Measurements from ENCODE around the gene TBXAS1. TPM values are rescaled to one million over a fixed set of nuclear protein-coding genes. Genes with fewer than 3 reads are reported as not detected.
A peak's percentile ranks its signal among the peaks of the same experiment; 100 is the strongest.

TBXAS1 gene
- total and polyA plus RNA-seq, 5 donors from 2014 or later = 5.2 to 21.2 (median 11.3) TPM

- H3K36me3 Mint-ChIP-seq = no peaks in the 10 kb centered on the region
- H3K4me1 Mint-ChIP-seq = no peaks in the 10 kb centered on the region
- no peak overlapping the region for H3K27ac Mint-ChIP-seq
- H3K9me3 Mint-ChIP-seq = peaks cover 0 to 3% (median 0%) of the 10 kb centered on the region in 7 donors
- H3K27me3 Mint-ChIP-seq = peaks cover 10% of the 10 kb centered on the region
- ATAC-seq (ENCODE audit: low read depth in 2 of 2) (no peak), DNase-seq (no peak)
- Histone ChIP-seq H3K9me3 (ENCODE audit: control insufficient read depth in 2 of 2, low read length in 2 of 2) (no peaks in the 10 kb centered on the region), H3K4me1 (ENCODE audit: control insufficient read depth, insufficient read depth, low read length, poor library complexity, severe bottlenecking) (no peaks in the 10 kb centered on the region), H3K27ac (ENCODE audit: insufficient read depth, low read length, poor library complexity, severe bottlenecking) (no peak overlapping the region), H3K36me3 (ENCODE audit: control insufficient read depth, insufficient read depth, low read length) (no peaks in the 10 kb centered on the region), H3K4me3 (ENCODE audit: low read depth, low read length) (no peak overlapping the region), H3K27me3 (ENCODE audit: control insufficient read depth, insufficient read depth, low read length) (no peaks in the 10 kb centered on the region)
- H3K4me3 Mint-ChIP-seq = no peak overlapping the region
These were observed 56.4 kb downstream of the TBXAS1 start for GRCh38 chr7:139885511-139885910.

DNA sequence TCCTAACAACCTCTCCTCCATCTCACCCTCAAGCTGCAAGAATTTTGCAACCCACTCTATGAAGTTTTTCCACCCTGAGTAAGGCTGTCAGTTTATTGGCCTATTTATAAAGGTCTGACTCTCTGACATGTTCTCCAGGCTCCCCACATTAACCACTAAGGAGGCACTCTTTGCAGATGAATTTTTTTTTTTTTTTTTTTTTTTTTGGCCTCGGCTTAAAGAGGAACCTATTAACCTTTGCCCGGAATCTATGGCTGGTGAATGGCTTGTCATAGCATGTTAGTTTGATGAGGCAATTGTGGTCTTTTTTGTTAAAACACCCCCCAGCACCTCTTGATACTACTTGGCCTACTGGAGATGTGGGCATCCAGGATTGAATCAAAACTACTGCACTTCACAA is 57.1 kb downstream of the TBXAS1 start:
- H3K27me3 Mint-ChIP-seq = peaks cover 10% of the 10 kb centered on the region
- Histone ChIP-seq H3K27me3 (ENCODE audit: control insufficient read depth, insufficient read depth, low read length) (no peaks in the 10 kb centered on the region), H3K4me1 (ENCODE audit: control insufficient read depth, insufficient read depth, low read length, poor library complexity, severe bottlenecking) (no peaks in the 10 kb centered on the region), H3K36me3 (ENCODE audit: control insufficient read depth, insufficient read depth, low read length) (no peaks in the 10 kb centered on the region), H3K4me3 (ENCODE audit: low read depth, low read length) (no peak overlapping the region), H3K9me3 (ENCODE audit: control insufficient read depth in 2 of 2, low read length in 2 of 2) (no peaks in the 10 kb centered on the region), H3K27ac (ENCODE audit: insufficient read depth, low read length, poor library complexity, severe bottlenecking) (no peak overlapping the region)
- ATAC-seq (ENCODE audit: low read depth in 2 of 2) (no peak), DNase-seq (no peak)
- no peak overlapping the region for H3K4me3 Mint-ChIP-seq
- no peak overlapping the region for H3K27ac Mint-ChIP-seq
- no peaks in the 10 kb centered on the region for H3K4me1 Mint-ChIP-seq
- no peaks in the 10 kb centered on the region for H3K36me3 Mint-ChIP-seq
- peaks cover 0 to 3% (median 0%) of the 10 kb centered on the region in 7 donors for H3K9me3 Mint-ChIP-seq

GRCh38 chr7:139886899-139887298 is 57.8 kb downstream of the TBXAS1 start:
- no peaks in the 10 kb centered on the region for H3K36me3 ChIP-seq (ENCODE audit: control insufficient read depth, insufficient read depth, low read length)

GRCh38 chr7:139887992-139888481 is 59.0 kb downstream of the TBXAS1 start:
- no peak for DNase-seq
- no peaks in the 10 kb centered on the region for H3K4me1 Mint-ChIP-seq
- no peak overlapping the region for H3K4me3 ChIP-seq (ENCODE audit: low read depth, low read length)
- no peaks in the 10 kb centered on the region for H3K27me3 ChIP-seq (ENCODE audit: control insufficient read depth, insufficient read depth, low read length)
- H3K9me3 ChIP-seq (ENCODE audit: control insufficient read depth in 2 of 2, low read length in 2 of 2) = no peaks in the 10 kb centered on the region
- no peaks in the 10 kb centered on the region for H3K36me3 Mint-ChIP-seq
- no peaks in the 10 kb centered on the region for H3K27me3 Mint-ChIP-seq
- no peak overlapping the region for H3K4me3 Mint-ChIP-seq
- peaks cover 0 to 3% (median 0%) of the 10 kb centered on the region in 7 donors for H3K9me3 Mint-ChIP-seq
- ATAC-seq (ENCODE audit: low read depth in 2 of 2) = no peak
- H3K36me3 ChIP-seq (ENCODE audit: control insufficient read depth, insufficient read depth, low read length) = no peaks in the 10 kb centered on the region
- peak overlapping the region in 1 of 3 donors; percentile 82 for H3K27ac Mint-ChIP-seq
- no peaks in the 10 kb centered on the region for H3K4me1 ChIP-seq (ENCODE audit: control insufficient read depth, insufficient read depth, low read length, poor library complexity, severe bottlenecking)
- H3K27ac ChIP-seq (ENCODE audit: insufficient read depth, low read length, poor library complexity, severe bottlenecking) = no peak overlapping the region

More at GRCh38 chr7:139886899-139887298, 57.8 kb downstream of the TBXAS1 start:
- peaks cover 0 to 3% (median 0%) of the 10 kb centered on the region in 7 donors for H3K9me3 Mint-ChIP-seq
- H3K36me3 Mint-ChIP-seq = no peaks in the 10 kb centered on the region
- H3K9me3 ChIP-seq (ENCODE audit: control insufficient read depth in 2 of 2, low read length in 2 of 2) = no peaks in the 10 kb centered on the region
- no peaks in the 10 kb centered on the region for H3K4me1 Mint-ChIP-seq
- no peaks in the 10 kb centered on the region for H3K27me3 ChIP-seq (ENCODE audit: control insufficient read depth, insufficient read depth, low read length)
- no peak overlapping the region for H3K4me3 Mint-ChIP-seq
- DNase-seq (no peak), ATAC-seq (ENCODE audit: low read depth in 2 of 2) (no peak)
- no peak overlapping the region for H3K27ac ChIP-seq (ENCODE audit: insufficient read depth, low read length, poor library complexity, severe bottlenecking)
- H3K4me1 ChIP-seq (ENCODE audit: control insufficient read depth, insufficient read depth, low read length, poor library complexity, severe bottlenecking) = no peaks in the 10 kb centered on the region
- H3K27me3 Mint-ChIP-seq = peaks cover 6% of the 10 kb centered on the region
- no peak overlapping the region for H3K4me3 ChIP-seq (ENCODE audit: low read depth, low read length)
- no peak overlapping the region for H3K27ac Mint-ChIP-seq

- H3K36me3 Mint-ChIP-seq = no peaks in the 10 kb centered on the region
- H3K36me3 ChIP-seq (ENCODE audit: control insufficient read depth, insufficient read depth, low read length) = no peaks in the 10 kb centered on the region
These were observed 60.3 kb downstream of the TBXAS1 start for GRCh38 chr7:139889186-139889871.

GRCh38 chr7:139893461-139893860 is 64.4 kb downstream of the TBXAS1 start:
- Histone ChIP-seq H3K36me3 (ENCODE audit: control insufficient read depth, insufficient read depth, low read length) (no peaks in the 10 kb centered on the region), H3K27me3 (ENCODE audit: control insufficient read depth, insufficient read depth, low read length) (peaks cover 4% of the 10 kb centered on the region), H3K27ac (ENCODE audit: insufficient read depth, low read length, poor library complexity, severe bottlenecking) (no peak overlapping the region), H3K9me3 (ENCODE audit: control insufficient read depth in 2 of 2, low read length in 2 of 2) (no peaks in the 10 kb centered on the region), H3K4me1 (ENCODE audit: control insufficient read depth, insufficient read depth, low read length, poor library complexity, severe bottlenecking) (no peaks in the 10 kb centered on the region), H3K4me3 (ENCODE audit: low read depth, low read length) (no peak overlapping the region)
- H3K9me3 Mint-ChIP-seq = peaks cover 0 to 2% (median 0%) of the 10 kb centered on the region in 7 donors
- peaks cover 0 to 2% (median 0%) of the 10 kb centered on the region in 4 donors for H3K4me1 Mint-ChIP-seq
- no peak overlapping the region for H3K27ac Mint-ChIP-seq
- H3K4me3 Mint-ChIP-seq = peak overlapping the region in 1 of 4 donors; percentile 23
- DNase-seq = no peak
- H3K36me3 Mint-ChIP-seq = no peaks in the 10 kb centered on the region
- peaks cover 8% of the 10 kb centered on the region for H3K27me3 Mint-ChIP-seq
- ATAC-seq (ENCODE audit: low read depth in 2 of 2) = no peak

More at GRCh38 chr7:139889186-139889871, 60.3 kb downstream of the TBXAS1 start:
- Histone ChIP-seq H3K4me3 (ENCODE audit: low read depth, low read length) (no peak overlapping the region), H3K27ac (ENCODE audit: insufficient read depth, low read length, poor library complexity, severe bottlenecking) (no peak overlapping the region), H3K9me3 (ENCODE audit: control insufficient read depth in 2 of 2, low read length in 2 of 2) (no peaks in the 10 kb centered on the region), H3K27me3 (ENCODE audit: control insufficient read depth, insufficient read depth, low read length) (peaks cover under 1% of the 10 kb centered on the region), H3K4me1 (ENCODE audit: control insufficient read depth, insufficient read depth, low read length, poor library complexity, severe bottlenecking) (no peaks in the 10 kb centered on the region)
- no peak for DNase-seq
- no peak for ATAC-seq (ENCODE audit: low read depth in 2 of 2)
- Mint-ChIP-seq H3K9me3 (peaks cover 0 to 3% (median 0%) of the 10 kb centered on the region in 7 donors), H3K4me3 (no peak overlapping the region), H3K27ac (peak overlapping the region in 1 of 3 donors; percentile 70), H3K27me3 (no peaks in the 10 kb centered on the region), H3K4me1 (no peaks in the 10 kb centered on the region)

- peaks cover 0 to 2% (median 0%) of the 10 kb centered on the region in 4 donors for H3K4me1 Mint-ChIP-seq
- ATAC-seq (ENCODE audit: low read depth in 2 of 2) (no peak), DNase-seq (no peak)
- Histone ChIP-seq H3K9me3 (ENCODE audit: control insufficient read depth in 2 of 2, low read length in 2 of 2) (no peaks in the 10 kb centered on the region), H3K27me3 (ENCODE audit: control insufficient read depth, insufficient read depth, low read length) (peaks cover 4% of the 10 kb centered on the region), H3K27ac (ENCODE audit: insufficient read depth, low read length, poor library complexity, severe bottlenecking) (no peak overlapping the region), H3K4me3 (ENCODE audit: low read depth, low read length) (no peak overlapping the region), H3K36me3 (ENCODE audit: control insufficient read depth, insufficient read depth, low read length) (no peaks in the 10 kb centered on the region), H3K4me1 (ENCODE audit: control insufficient read depth, insufficient read depth, low read length, poor library complexity, severe bottlenecking) (no peaks in the 10 kb centered on the region)
- no peaks in the 10 kb centered on the region for H3K36me3 Mint-ChIP-seq
- peaks cover 8% of the 10 kb centered on the region for H3K27me3 Mint-ChIP-seq
- no peak overlapping the region for H3K27ac Mint-ChIP-seq
- no peak overlapping the region for H3K4me3 Mint-ChIP-seq
- H3K9me3 Mint-ChIP-seq = no peaks in the 10 kb centered on the region
These were observed 64.9 kb downstream of the TBXAS1 start for GRCh38 chr7:139893999-139894398.
